ENCODE data around the gene FOXE1.

FOXE1 gene

DNA sequence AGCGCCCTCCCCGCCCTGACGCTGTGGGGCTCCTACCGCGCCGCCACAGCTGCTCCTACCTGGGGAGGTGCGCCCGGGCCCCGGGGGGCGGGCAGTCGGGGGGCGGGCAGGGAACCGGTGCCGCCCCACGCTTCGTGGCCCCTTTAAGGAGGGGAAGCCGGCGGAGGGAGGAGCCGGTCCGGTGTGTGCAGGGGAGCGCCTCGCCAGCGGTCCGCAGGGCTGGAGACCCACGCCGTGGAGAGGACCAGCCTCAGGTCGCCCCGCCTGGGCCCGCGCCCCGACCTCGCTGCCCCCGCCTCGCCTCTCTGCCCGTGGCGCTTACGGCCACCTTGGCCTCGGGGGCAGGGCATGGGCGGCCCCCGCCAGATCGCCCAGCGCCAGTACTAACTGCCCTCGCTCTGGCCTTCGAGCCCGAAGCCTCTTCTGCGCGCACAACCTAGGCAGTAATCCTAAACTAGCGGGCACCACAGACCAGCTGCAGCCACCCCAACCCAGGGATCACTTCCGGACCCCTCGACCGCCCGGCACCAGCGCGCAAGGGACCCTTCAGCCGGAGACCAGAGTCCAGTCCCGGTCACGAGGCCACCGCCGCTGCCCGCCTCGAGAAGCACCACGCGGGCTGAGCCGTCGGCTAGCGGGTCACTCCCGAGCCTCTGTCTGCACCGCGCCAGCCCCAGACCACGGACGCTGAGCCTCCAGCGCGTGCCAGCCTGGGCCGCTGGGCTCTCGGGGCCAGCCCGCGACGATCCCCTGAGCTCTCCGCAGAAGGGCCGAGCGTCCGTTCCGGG, at the start of gene FOXE1:
FOXE1 (plus strand) TSS at position 171 of the 788 bp plus-strand sequence. CDS start 689 bp downstream, outside the sequence.
- no peak for DNase-seq

GRCh38 chr9:97804059-97804365, 49.0 kb upstream of the FOXE1 start:
- DNase-seq: no peak

DNA sequence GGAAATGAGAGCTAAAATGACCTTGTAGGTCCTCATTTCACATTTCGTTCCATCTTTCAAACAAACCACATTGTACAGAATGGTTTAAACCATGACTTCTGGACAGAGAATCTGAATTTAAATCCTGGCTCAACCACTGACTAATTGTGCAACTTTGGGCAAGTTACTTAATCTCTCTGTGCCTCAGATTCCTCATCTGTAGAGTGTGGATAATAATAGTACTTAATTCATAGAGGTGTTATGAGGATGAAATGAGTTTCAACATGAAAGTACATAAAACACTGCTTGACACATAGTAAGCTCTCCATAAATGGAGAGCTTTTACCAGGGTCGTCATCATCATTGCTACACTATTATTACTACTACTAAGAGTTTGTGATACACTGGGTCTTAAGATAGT, 46.3 kb upstream of the FOXE1 start:
- DNase-seq: no peak

GRCh38 chr9:97807681-97808080, 45.3 kb upstream of the FOXE1 start:
- no peak for DNase-seq

GRCh38 chr9:97808415-97808814, 44.6 kb upstream of the FOXE1 start:
- no peak for DNase-seq

DNA sequence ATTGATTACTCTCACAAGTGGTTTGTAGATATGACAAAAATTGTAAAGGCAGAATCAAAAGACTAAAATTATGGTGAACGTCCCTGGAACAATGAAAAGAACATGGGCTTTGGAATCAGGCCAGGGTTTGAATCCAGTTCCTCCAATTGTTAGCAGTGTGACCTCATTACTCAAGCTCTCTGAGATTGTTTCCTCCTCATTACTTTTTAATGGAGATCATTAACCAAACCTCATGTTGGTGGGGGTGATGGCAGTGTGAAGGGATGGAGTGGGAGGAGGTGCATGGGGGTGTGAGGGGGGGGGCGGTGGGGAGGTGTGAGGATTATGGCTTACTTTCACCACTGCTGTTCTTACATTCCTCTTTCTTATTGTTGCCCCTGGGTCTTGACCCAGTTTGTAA, 44.1 kb upstream of the FOXE1 start:
- no peak for DNase-seq

- DNase-seq: no peak
Observed at GRCh38 chr9:97809666-97810344, 43.2 kb upstream of the FOXE1 start.

- DNase-seq: no peak
Observed at GRCh38 chr9:97811533-97812246, 41.3 kb upstream of the FOXE1 start.

GRCh38 chr9:97812247-97812543, 40.8 kb upstream of the FOXE1 start:
- no peak for DNase-seq

GRCh38 chr9:97813072-97813471, 40.0 kb upstream of the FOXE1 start:
- DNase-seq: no peak

GRCh38 chr9:97819735-97820134, 33.3 kb upstream of the FOXE1 start:
- no peak for DNase-seq

DNA sequence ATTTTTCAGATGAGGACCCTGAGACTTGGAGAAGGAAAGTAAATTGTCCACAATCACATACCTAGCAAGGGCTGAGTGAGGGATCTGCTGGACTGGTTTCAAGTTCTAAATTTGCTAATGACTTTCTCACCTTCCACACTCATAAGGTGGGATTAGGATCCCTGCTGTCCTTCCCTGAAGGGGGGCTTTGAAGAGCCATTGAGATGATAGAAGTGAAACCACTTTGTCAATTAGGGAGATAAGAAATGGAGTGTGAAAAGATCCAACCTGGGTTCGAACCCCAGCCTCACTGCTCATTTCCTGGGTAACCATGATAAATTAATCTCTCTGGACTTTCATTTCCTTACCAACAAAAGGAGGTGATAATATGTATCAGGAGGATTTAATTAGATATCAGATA, 32.7 kb upstream of the FOXE1 start:
- DNase-seq: no peak

- no peak for DNase-seq
Observed at GRCh38 chr9:97830884-97831829, 21.9 kb upstream of the FOXE1 start.

DNA sequence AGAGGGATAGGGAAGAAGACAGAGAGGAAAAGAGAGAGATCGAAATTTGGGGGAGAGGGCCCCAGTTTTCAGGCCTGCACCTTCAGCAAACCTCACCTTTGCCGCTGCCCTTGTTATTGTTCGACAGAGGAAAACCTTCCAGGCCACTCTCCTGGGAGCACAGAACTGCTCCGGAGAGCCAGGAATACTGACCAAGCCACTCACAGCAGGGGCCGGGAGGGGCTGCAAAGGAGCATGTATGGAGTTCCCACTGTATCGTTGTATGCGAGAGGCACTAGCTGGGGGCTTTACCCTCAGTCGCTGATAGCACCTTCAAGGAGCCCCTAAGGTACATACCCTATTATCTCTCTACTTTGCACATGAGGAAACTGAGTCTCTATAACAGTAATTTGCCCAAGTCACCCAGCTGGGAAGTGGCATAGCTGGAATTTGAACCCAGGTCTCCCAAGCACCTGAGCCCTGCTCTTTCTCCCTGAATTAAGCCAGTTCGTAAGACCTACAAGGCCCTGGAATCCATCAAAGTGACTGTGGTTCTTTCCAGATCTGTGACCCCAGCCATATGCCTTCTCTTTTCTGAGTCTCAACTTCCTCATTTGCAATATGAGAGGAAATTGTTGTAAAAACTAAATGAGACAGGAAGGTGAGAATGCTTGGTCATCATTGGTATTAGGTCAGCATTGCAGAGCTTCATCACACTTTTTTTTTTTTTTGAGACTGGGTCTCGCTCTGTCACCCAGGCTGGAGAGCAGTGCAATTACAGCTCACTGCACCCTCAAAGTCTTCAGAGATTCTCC, 21.0 kb upstream of the FOXE1 start:
- no peak for DNase-seq

GRCh38 chr9:97840521-97840920, 12.5 kb upstream of the FOXE1 start:
- no peak for DNase-seq

DNA sequence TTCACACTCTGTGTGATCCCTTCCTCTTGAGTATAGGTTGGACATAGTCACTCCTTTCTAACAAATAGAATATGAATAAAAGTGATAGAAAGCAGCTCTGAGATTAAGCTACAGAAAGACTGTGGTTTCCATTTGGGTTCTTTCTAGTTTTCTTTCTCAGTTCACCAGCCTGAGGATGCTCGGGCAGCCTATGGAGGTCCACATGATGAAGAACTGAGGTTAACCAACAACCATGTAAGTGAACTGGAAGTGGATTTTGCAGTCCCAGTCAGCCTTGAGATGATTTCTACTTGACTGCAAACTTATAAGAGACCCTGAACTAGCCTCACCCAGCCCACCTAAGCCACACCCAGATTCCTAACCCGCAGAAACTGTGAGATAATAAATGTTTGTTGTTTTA, 10.1 kb upstream of the FOXE1 start:
- DNase-seq: no peak

DNA sequence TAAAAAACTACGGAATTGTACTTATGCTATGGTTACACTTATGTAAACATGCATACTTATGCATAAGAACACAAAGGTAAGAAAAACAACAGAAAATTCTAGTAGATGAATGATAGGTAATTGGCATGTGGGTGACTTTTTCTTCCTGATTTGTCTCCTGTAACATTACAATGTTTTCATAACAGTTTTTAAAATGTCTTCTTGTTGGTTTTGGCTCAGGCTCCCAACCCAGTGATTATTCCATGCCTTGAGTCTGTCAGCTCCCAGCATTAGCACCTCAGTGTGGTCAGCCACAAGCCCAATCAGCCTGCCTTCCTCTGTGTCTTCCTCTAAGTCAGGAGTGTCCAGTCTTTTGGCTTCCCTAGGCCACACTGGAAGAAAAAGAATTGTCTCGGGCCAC, 7.9 kb upstream of the FOXE1 start:
- no peak for DNase-seq

DNA sequence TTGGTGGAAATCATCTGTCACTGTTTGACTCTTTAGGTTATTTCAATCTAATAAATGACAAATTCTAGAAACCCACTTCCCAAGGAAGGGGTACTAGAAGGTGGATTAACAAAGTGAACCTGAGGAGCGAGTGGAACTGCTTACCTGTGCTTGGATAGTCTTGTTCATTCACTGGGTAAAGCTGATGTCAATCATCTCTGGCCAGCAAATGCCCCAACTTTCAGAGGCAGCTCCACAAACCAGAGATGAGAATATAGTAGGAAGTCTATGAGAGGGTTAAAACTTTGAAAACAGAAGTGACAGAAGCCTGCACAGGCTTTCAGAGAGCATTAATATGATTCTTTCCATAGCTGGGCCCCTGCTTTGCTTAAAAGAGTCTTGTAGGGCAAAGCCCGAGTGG, 7.3 kb upstream of the FOXE1 start:
- DNase-seq: no peak

DNA sequence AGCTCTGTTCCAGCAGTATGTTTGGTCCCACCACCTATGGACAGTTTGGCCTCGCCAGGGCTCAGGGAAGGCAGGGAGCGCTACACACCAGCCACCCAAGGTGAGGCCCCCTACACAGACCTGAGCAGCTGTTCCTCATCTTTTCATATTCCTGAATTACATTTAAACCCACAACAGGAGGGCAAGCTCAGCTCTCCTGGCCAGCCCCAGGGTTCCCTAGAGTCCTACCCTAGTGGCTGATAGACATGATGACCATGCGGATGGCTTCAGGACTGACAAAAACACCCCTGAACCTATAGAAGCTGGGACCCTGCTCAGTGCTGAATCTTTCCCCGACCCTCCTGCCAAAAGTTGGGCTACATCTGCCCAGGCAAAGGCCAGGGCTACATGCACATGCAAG, 6.7 kb upstream of the FOXE1 start:
- DNase-seq: no peak

- DNase-seq: no peak
Observed at GRCh38 chr9:97847474-97848214, 5.4 kb upstream of the FOXE1 start.

- no peak for DNase-seq
Observed at GRCh38 chr9:97848215-97848479, 4.9 kb upstream of the FOXE1 start.

All from NCI-H2029 (cell line).